Measurements from ENCODE around the gene CCNL2. TPM values are rescaled to one million over a fixed set of nuclear protein-coding genes. Genes with fewer than 3 reads are reported as not detected.

CCNL2 gene
- total RNA-seq, 6 donors from 2014 or later: 131 to 897 (median 216) TPM

GRCh38 chr1:1373815-1374588 lies 25.1 kb downstream of the CCNL2 start:
- DNase-seq (peak in 1 of 2 donors; percentile 83), ATAC-seq (ENCODE audit: low FRiP score in 2 of 2) (no peak)
- H3K27ac ChIP-seq: peak overlapping the region; percentile 88 to 98 (median 94)
- H3K4me3 ChIP-seq: peak overlapping the region; percentile 83 to 100 (median 94)
- WGBS, 2 donors: 42 to 77% methylated on average over 30 to 45 of the region's 52 CpGs
- peaks cover 28 to 44% (median 35%) of the 10 kb centered on the region in 4 donors for H3K4me1 ChIP-seq
- H3K9me3 ChIP-seq: no peaks in the 10 kb centered on the region
- TF ChIP-seq CTCF (IDR thresholded peaks at IDR 0.05) (no peak), EP300 (IDR thresholded peaks at IDR 0.05) (no peak), POLR2AphosphoS5 (IDR thresholded peaks at IDR 0.05) (no peak), POLR2A (IDR thresholded peaks at IDR 0.05) (no peak)
- H3K36me3 ChIP-seq: peaks cover 0 to 15% (median 9%) of the 10 kb centered on the region in 4 donors
- H3K27me3 ChIP-seq: no peaks in the 10 kb centered on the region

- Histone ChIP-seq H3K27ac (no peak overlapping the region), H3K4me1 (peaks cover 28 to 44% (median 35%) of the 10 kb centered on the region in 4 donors), H3K9me3 (no peaks in the 10 kb centered on the region), H3K27me3 (no peaks in the 10 kb centered on the region), H3K4me3 (peak overlapping the region in 2 of 4 donors; percentile 91 to 100), H3K36me3 (peaks cover 0 to 15% (median 9%) of the 10 kb centered on the region in 4 donors)
- ATAC-seq (ENCODE audit: low FRiP score in 2 of 2) (no peak), DNase-seq (peak in 1 of 2 donors; percentile 67)
- WGBS, 2 donors: 87 to 89% methylated on average over 8 to 26 of the region's 26 CpGs
- no peak for TF ChIP-seq POLR2A (IDR thresholded peaks at IDR 0.05)
- TF ChIP-seq EP300 (IDR thresholded peaks at IDR 0.05): no peak
- TF ChIP-seq CTCF (IDR thresholded peaks at IDR 0.05): no peak
- TF ChIP-seq POLR2AphosphoS5 (IDR thresholded peaks at IDR 0.05): no peak
Observed at GRCh38 chr1:1373051-1373814, 25.9 kb downstream of the CCNL2 start.

GRCh38 chr1:1371746-1372711 lies 27.1 kb downstream of the CCNL2 start:
- Histone ChIP-seq H3K9me3 (no peaks in the 10 kb centered on the region), H3K4me3 (no peak overlapping the region), H3K27me3 (no peaks in the 10 kb centered on the region), H3K4me1 (peaks cover 28 to 44% (median 35%) of the 10 kb centered on the region in 4 donors), H3K36me3 (peaks cover 0 to 15% (median 9%) of the 10 kb centered on the region in 4 donors), H3K27ac (peak overlapping the region in 2 of 4 donors; percentile 3 to 21)
- peak; percentile 87 to 99 (median 90) for TF ChIP-seq CTCF (IDR thresholded peaks at IDR 0.05)
- TF ChIP-seq EP300 (IDR thresholded peaks at IDR 0.05): no peak
- TF ChIP-seq POLR2AphosphoS5 (IDR thresholded peaks at IDR 0.05): no peak
- peak in 1 of 4 donors; percentile 10 for TF ChIP-seq POLR2A (IDR thresholded peaks at IDR 0.05)
- ATAC-seq (ENCODE audit: low FRiP score in 2 of 2) (peak; percentile 69 to 77), DNase-seq (peak; percentile 68 to 95)
- 47% methylated on average over 13 to 17 of the region's 26 CpGs for WGBS, 2 donors

- peak overlapping the region in 2 of 4 donors; percentile 3 to 21 for H3K27ac ChIP-seq
- peaks cover 0 to 15% (median 9%) of the 10 kb centered on the region in 4 donors for H3K36me3 ChIP-seq
- no peaks in the 10 kb centered on the region for H3K27me3 ChIP-seq
- H3K9me3 ChIP-seq: no peaks in the 10 kb centered on the region
- TF ChIP-seq CTCF (IDR thresholded peaks at IDR 0.05) (no peak), POLR2AphosphoS5 (IDR thresholded peaks at IDR 0.05) (no peak), POLR2A (IDR thresholded peaks at IDR 0.05) (no peak), EP300 (IDR thresholded peaks at IDR 0.05) (no peak)
- H3K4me1 ChIP-seq: peaks cover 28 to 43% (median 35%) of the 10 kb centered on the region in 4 donors
- WGBS, 2 donors: 59 to 68% methylated on average over 4 to 5 of the region's 12 CpGs
- no peak for ATAC-seq (ENCODE audit: low FRiP score in 2 of 2)
- DNase-seq: peak in 1 of 2 donors; percentile 57
- no peak overlapping the region for H3K4me3 ChIP-seq
Observed at GRCh38 chr1:1371364-1371745, 27.8 kb downstream of the CCNL2 start.

Data from upper lobe of left lung (tissue), 6 donors.